Gastroesophageal sphincter (tissue), 3 donors: ENCODE data around the gene GOLGA6L24.
"Not testable (repeated sequence)": the region's sequence is repeated elsewhere in the genome, so short reads cannot be mapped to it uniquely, and the experiment has no call there.

ENCODE experiments used
- EP300 ChIP-seq: sonication (generic); formaldehyde crosslinking; IDR thresholded peaks from one replicate; pipeline ENCODE4 v1.6.1; 2017; ENCODE audit warnings: antibody characterized with exemption, mild to moderate bottlenecking
- POLR2A ChIP-seq, 2 donors: fragments of 450-650 bp; IDR thresholded peaks; one replicate each; pipeline ENCODE4 v1.6.1; 2017; ENCODE audit warnings: antibody characterized with exemption in 2 of 2, mild to moderate bottlenecking in 2 of 2, moderate library complexity in 1 of 2
- POLR2AphosphoS5 ChIP-seq: sonication (generic); formaldehyde crosslinking; IDR thresholded peaks from one replicate; pipeline ENCODE4 v1.6.1; 2017; ENCODE audit warnings: antibody characterized with exemption
- TF ChIP-seq, protein P1 (sequence below), 4 experiments: fragments of 200-600 bp in 2 of 4; fragments of 450-650 bp in 2 of 4; sonication (generic) in 1 of 4; IDR thresholded peaks; one replicate each; pipeline ENCODE4 v1.5.1; 2017 to 2019; ENCODE audit warnings: antibody characterized with exemption in 4 of 4, mild to moderate bottlenecking in 2 of 4, moderate library complexity in 2 of 4

- TF ChIP-seq POLR2A (IDR thresholded peaks at IDR 0.05); EP300; POLR2AphosphoS5: not testable (repeated sequence)
- TF ChIP-seq, protein P1, sequence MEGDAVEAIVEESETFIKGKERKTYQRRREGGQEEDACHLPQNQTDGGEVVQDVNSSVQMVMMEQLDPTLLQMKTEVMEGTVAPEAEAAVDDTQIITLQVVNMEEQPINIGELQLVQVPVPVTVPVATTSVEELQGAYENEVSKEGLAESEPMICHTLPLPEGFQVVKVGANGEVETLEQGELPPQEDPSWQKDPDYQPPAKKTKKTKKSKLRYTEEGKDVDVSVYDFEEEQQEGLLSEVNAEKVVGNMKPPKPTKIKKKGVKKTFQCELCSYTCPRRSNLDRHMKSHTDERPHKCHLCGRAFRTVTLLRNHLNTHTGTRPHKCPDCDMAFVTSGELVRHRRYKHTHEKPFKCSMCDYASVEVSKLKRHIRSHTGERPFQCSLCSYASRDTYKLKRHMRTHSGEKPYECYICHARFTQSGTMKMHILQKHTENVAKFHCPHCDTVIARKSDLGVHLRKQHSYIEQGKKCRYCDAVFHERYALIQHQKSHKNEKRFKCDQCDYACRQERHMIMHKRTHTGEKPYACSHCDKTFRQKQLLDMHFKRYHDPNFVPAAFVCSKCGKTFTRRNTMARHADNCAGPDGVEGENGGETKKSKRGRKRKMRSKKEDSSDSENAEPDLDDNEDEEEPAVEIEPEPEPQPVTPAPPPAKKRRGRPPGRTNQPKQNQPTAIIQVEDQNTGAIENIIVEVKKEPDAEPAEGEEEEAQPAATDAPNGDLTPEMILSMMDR (IDR thresholded peaks at IDR 0.05), result not testable (repeated sequence)
Measured at GRCh38 chr15:28321358-28322078, 36.4 kb downstream of the GOLGA6L24 start.
